ENCODE measurements around the gene SAMD11.
A peak's percentile ranks its signal among the peaks of the same experiment; 100 is the strongest.

SAMD11 gene

DNA sequence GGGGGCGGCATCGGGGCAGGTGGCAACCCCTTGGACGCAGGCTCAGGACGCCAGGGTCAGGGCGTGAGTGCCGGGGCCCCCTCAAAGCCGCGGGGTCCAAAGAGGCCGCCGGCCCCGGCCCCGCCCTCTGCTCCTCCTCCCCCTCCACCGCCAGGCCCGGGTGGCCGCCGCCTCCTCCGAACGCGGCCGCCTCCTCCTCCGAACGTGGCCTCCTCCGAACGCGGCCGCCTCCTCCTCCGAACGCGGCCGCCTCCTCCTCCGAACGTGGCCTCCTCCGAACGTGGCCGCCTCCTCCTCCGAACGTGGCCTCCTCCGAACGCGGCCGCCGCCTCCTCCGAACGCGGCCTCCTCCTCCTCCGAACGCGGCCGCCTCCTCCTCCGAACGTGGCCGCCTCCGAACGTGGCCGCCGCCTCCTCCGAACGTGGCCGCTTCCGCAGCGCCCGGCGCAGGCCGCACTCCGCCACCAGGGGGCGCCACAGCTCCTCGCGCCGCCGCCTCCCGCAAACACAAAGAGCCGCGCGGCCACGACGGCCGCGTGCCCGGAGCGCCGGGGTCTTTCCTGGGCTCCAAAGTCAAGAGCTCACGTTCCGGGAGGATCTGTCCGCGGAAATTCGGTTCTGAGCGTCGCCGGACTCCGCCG lies 19.3 kb upstream of the SAMD11 start:
- DNase-seq (ENCODE audit: low read depth in 3 of 3): peak; percentile 73 to 80 (median 78)

DNA sequence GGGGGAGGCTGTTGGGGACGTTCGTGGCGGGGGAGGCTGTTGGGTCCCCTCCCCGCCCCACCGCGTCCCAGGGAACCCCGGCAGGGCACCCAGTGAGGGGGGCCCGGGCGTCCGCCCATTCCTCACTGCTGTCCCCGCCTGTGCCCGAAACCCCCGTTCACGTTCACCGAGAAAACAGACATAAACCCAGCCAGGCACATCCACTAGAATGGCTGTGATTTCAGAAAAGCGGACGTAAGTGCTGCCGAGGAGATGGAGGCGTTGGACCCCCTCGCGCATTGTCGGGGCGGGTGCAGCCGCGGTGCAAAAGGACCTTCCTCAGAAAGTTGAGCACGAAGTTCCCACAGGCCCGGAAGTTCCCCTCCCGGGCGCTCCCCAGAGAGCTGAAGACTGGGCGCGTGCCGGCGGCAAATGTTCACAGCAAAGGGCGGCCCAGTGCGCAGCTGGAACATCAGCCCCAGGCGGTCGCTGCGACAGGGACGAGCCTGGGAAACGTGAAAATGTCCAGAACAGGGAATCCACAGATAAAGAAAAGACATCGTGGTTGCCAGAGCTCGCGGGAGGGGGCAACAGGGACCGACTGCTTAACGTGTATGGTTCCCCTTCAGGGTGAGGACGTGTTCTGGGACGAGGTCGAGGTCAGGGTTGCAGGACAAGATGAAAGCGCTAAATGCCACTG lies 18.5 kb upstream of the SAMD11 start:
- DNase-seq (ENCODE audit: low read depth in 3 of 3): no peak

DNA sequence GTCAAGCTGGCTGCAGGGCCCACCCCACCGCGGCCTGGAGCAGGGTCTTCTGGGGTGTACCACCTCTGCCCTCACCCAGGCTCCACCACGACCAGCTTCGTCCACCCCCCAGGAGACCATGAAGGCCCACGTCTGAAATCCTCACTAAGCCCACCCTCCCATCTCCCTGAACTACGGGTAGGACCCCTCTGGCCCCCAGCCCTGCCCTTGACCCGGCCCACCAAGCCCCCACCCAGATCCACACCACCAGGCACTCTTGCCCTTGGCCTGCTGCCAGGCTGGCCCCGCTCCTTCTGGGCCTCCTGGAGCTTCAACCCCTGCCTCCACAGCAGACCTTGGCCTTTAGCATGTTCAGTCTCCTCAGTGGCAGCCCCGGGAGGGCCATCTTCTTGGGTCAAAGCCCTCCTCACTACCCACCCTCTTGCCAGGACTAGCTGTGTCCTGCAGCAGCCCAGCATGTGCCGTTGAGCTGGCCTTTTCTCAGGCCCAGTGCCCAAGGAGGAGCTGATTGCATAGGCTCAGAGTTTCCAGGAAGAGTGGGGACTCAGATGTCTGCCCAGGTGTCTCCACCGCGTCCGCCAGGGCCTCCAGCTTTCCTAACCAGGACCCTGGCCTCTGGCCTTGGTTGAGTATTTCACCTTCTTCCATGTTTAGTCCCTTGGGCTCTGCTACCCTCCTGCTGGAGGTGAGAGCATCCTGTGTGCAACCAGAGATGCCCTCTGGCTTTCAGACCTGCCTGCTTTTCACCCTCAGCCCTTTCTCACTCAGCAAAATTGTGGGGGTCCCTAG lies 17.7 kb upstream of the SAMD11 start:
- DNase-seq (ENCODE audit: low read depth in 3 of 3): no peak

DNA sequence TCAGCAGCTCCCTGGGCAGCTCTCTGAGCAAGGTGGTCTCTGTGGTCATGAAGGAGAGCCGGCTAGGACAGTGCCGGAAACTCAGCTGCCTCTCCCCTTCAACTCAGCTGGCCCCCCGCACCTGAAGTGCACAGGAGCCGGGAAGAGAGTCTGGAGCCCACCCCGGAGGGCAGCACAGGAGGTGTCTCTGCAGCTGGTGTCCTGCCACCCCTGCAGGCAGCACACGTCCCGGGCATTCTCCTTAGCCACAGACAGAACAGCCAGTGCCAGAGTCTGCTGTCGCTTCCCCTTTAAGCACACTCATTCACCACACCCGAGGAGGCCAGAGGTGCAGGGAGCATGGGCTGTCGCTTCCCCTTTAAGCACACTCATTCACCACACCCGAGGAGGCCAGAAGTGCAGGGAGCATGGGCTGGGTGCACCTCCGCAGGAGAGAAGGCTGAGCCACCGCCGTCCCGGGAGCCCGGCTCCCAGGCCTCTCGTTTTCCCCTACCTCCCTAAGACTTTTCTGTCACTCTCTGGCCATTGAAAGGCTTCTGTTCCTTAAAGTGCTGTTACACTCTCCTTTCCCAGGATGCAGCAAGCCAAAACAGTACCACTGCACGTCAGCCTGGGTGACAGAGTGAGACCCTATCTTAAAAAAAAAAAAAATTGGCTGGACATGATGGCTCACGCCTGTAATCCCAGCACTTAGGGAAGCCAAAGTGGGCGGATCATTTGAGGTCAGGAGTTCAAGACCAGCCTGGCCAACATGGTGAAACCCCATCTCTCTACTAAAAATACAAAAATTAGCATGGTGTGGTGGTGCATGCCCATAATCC lies 16.9 kb upstream of the SAMD11 start:
- no peak for DNase-seq (ENCODE audit: low read depth in 3 of 3)

DNA sequence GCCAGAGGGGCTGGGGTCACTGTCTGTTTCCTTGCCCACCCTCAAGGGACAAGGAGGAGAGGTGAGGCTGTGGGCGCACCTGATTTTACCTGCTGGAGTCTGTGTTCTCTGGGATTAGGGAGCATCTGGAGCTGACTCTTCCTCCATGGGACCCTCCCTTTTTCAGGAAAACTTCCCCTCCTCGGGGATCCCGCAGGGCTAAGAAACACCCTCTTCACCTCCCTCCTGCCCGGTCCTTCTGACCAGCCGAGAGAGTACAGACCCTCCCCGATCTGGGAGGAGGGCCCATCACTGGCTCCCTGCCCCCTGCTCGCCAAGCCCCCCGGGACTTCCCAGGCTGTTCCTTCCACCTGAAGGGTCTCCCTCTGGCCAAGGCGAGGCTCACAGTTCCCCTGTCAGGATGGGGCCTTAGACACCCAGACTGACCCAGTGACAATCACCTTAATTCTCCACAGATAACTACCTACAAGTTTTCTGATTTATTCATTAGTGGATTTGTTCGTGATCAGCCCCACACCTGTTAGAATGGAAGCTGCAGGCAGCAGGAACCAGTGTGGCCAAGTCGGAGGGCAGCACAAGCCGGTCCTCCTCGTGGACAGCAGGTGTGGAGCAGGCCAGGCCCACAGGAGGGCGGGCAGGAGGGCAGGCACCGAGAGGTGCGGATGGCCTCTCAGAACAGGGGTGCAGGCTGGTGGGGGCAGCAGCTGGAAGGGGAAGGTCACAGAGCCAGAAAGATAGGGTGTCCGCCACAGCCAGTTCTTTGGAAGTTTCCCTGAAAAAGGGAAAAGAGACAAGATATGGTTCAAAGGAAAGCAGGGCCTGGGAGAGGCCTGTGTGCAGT lies 15.9 kb upstream of the SAMD11 start:
- DNase-seq (ENCODE audit: low read depth in 3 of 3): no peak

DNA sequence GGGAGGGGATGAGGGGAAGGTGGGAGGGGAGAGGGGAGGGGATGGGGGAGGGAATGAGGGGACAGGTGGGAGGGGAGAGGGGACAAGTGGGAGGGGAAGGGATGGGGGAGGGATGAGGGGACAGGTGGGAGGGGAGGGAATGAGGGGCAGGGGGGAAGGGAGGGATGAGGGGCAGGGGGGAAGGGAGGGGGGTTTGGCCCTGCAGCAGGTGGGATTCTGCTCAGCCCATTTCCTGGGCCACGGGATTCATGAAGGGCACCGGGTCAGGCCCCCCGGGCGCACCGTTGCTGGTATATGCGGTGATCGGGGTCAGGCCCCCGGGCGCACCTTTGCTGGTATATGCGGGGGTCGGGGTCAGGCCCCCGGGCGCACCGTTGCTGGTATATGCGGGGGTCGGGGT lies 15.1 kb upstream of the SAMD11 start:
- no peak for DNase-seq (ENCODE audit: low read depth in 3 of 3)

DNA sequence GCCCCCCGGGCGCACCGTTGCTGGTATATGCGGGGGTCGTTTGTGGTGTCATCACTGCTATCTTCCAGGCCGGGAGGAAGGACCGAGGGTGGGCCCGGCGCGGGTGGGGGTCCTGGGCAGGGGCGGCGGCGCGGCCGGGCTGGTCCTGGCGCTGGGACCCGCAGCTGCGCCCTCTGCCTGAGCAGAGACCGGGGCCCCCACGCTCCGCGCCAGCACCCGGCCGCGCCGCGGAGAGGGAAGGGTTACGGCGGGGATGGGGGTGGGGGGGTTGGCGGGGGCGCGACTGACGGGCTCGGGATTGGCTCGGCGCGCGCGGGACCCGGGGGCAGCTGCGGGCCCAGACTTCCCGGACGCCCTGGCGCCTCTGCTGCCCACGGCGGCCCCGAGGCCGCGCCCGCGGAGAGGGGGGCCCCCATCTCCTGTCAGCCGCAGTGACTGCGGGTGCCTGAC lies 13.8 kb upstream of the SAMD11 start:
- no peak for DNase-seq (ENCODE audit: low read depth in 3 of 3)

DNA sequence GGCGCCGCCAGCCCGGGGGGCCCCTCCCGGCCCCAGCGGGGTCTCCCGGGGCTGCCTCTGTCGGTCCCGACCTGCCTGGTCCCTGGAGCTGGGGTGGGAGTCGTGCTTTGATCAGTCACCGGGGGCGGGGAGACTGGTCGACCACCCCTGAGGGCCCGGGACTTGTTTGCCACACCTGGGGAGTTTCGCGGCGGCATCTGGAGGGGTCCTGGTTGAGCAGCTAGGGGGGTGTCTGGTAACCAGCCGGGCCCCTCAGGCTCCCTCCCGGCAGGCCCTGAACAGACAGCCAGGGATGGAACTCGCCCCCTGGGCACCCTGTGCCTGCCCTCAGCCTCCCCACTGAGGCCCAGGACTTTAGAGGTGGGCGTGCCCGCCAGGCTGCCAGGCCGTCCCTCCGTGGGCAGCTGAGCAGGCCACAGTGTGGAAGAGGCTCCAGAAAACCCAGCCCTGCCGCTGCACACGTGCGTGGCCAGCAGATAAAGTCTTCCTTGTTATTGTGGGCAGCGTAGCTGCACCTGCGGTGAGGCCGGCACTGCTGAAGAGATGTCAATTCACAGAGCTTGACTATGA lies 13.3 kb upstream of the SAMD11 start:
- DNase-seq (ENCODE audit: low read depth in 3 of 3): no peak

DNA sequence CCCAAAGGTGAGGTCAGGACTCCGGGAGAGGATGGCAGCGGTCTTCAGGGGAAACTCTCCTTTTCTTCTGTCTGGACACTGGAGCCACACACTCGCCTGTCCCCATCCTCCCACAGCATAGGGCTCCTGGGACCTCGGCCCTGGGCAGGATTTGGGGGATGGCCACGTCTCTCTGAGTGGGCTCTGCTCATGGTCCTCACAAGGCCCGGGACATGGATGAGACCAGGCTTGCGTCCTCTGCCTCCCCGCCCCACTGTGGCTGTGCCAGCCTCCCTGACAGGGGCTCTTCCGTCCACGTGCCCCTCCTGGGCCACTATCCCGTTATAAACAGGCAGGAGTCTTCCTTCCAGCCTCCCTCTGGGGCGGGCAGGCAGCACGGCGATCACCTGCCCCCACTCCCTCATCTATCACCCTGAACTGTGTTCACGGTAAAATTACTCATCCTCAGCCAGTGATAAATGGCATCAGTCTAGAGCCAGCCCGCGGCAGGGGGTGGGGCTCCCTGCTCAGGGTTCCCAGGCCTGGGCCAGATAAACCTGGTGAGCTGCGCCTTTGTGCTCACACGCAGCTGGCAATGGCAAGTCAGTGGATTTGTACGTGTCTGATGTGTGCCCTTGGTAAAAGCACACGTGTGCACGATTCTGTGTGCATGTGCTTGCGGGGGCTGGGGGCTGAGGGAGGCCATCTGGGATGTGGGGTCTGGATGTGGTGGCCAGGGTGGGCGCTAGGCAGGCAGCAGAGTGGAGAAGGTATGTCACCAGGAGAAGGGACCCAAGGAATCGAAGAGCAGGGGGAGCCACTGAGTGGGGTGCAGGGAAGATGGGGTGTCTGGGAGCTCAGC lies 12.6 kb upstream of the SAMD11 start:
- DNase-seq (ENCODE audit: low read depth in 3 of 3): no peak

DNA sequence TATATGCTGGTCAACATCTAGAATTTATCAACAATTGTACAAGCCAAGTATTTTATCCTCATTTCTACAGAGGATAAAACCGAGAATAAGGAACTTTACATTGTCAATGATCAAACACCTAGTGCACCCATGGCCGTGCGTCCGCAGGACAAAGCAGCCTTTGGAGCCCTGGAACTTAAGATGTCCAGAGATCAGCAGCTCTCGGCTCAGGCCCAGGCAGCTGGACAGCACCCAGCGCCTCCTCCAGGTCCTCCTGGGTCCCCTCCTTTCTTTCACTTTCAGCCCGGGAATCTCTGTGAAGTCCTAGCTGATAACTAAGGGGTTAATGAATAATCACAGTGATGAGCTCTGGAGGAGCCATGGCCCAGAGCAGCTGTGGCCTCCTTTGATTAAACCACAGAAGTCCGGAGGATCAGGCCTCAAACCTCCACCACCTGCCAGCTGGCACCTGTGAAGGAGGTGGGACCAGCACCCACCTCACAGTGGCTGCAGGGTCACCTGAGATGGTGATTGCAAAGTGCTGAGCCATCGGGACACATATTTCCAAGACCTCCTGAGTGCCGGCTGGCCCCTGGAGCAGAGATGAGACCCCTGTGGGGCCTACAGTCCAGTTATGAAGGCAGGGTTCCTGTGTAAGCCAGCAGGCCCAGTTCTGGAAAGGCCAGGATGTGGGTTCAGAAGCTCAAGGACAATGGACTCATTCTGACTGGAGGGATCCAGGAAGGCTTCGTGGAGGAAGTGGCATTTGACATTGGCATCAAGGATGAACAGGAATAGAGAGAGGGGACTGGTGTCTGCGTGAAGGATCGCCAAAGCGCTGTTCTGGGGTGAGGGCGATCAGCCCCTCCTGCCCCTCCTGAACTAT lies 11.6 kb upstream of the SAMD11 start:
- DNase-seq (ENCODE audit: low read depth in 3 of 3): no peak

DNA sequence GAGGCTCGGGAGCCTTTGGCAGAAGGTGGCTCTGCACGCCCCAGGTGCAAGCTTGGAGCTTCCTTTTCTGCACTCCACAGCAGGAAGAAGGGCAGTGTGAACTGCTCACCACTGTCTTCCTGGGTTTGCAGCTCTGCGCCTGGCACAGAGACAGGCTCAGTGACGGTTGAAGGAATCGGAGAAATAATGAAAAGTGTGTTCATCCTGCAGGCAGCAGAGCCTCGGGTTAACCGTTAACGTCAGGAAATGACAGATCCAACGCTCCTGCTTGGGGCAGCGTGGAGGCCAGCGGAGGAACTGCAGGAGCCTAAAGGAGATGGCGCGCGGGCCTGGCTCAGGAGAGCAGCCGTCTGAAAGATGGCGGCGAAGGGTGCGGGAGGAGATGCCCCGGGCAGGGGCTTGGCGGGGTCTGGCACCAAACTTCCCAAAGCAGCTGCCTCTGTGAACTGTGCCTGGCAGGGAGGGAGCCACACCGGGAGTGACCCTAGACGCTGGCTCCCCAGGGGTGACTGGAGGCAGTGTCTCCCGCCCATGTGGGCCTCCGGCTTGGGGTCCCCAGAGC lies 10.9 kb upstream of the SAMD11 start:
- DNase-seq (ENCODE audit: low read depth in 3 of 3): no peak

DNA sequence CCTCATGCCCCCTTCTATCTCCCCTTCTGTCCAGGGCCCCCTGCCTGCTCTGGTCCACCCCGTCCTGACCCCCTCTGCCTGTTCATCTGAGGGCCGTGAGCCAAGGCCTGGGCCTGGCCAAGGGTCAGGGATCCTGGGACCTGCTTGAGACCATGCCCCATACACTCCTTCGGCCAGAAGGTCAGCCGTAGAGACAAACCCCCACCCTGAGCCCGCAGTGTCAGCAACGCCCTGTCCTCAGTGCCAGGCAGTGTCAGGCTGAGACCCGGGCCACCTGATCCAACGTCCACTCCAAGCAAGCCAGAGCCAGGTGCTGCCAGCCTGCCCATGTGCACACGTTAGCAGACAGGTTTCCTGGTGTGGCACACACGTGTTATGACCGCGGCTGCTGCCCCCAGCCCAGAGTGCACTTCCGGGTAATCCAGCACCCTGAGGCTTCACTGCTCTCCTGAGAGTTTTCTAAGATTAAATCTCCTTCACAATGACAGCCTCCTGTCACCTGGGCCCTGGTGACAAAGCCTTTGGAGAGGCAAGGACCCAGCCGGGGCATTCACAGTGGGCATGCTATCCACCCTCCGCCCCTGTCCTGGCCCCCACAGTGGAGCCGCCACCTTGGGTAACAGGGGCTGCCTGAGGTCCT lies 10.1 kb upstream of the SAMD11 start:
- no peak for DNase-seq (ENCODE audit: low read depth in 3 of 3)

DNA sequence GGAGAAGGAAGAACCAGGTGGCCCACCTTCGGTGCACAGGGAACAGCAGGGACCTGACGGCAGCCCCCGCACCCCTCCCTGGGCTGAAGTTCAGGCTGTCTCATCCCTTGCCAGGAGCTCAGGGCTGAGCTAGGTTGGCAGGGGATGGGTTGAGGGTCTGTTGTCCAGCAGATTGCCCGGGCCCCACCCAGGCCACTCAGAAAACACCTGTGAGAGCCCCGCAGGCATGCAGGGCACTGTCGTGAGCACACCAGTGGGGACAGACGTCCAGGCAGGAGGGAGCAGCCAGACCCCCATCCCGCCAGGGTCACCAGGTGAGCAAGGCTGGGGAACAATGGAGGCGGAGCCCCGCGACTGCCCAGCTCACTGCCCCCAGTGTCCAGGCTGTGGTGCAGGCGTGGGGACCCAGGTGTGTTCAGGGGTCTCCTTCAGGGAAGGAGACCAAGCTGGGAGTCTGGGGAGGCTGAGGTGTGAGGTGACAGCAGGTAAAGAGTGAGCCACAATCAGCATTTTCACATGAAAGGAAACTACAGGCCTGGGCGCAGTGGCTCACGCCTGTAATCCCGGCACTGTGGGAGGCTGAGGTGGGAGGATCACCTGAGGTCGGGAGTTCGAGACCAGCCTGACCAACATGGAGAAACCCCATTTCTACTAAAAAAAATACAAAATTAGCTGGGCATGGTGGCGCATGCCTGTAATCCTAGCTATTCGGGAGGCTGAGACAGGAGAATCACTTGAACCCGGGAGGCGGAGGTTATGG lies 9.4 kb upstream of the SAMD11 start:
- no peak for DNase-seq (ENCODE audit: low read depth in 3 of 3)

DNA sequence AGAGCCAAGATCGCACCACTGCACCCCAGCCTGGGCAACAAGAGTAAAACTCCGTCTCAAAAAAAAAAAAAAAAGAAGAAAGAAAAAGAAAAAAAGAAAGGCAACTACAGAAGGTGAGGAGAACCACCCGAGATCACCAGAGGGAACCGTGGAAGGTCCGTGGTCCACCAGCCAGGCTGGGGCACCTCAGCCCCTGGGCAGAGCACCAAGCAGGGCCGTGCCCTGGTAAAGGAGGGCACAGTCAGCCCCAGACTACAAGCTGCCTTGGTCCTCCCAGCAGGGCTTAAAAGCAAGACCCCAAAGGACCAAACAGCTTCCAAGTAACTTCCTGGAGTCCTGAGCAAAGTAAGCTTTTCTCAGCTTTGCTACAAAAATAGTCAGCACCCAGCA lies 8.8 kb upstream of the SAMD11 start:
- DNase-seq (ENCODE audit: low read depth in 3 of 3): no peak

DNA sequence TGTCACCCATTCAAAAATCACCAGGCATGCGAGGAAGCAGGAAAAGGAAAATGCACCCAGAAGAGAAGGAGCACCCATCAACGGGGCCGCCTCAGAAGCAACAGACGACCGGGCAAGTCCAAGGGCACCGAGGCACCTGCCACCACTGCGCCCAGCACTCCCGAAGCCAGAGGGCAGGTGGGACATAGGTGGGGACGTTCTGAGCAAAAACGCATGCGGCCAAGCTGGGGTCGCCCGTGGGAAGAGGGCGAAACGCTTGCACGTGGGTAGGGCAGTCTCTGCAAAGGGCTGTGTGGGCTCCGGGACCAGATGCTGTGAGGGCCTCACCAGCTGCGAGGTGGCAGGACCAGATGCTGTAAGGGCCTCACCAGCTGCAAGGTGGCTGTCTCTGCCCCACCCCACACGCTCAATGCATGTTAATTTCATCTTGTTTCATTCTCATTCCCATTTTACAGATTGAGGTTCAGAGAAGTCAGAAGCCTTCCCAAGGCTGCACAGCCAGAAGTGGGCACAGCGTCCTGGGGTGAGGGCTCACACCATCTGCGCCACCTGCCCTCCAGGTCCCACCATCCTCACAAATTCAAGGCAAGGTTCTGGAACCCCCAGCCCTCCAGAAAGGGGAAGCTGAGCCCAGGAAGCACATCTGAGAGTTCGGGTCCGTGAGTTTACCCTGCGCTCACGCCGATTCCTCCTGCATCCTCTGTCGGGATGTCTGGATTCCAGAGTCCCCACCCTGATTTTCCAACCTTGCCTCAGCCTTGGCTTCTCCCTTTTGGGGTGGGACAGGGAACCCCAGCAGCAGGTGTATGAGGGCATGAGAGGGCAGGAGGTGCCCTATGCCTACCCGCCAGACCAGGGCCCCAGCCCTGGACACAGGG lies 8.2 kb upstream of the SAMD11 start:
- no peak for DNase-seq (ENCODE audit: low read depth in 3 of 3)

All from stimulated activated CD4-positive, alpha-beta T cell treated with anti-CD3 and anti-CD28 coated beads, TNF-alpha, amount 100 ng/mL, for 4 hours (primary cell).